NCI-H1417 treated with DMSO at 0.1 percent for 48 hours (cell line): ENCODE results near the gene DSTYK.

Experiments
- DNase-seq: peaks from one replicate; lab custom pipeline; 2025; lab: John Stamatoyannopoulos, UW

DSTYK gene

DNA sequence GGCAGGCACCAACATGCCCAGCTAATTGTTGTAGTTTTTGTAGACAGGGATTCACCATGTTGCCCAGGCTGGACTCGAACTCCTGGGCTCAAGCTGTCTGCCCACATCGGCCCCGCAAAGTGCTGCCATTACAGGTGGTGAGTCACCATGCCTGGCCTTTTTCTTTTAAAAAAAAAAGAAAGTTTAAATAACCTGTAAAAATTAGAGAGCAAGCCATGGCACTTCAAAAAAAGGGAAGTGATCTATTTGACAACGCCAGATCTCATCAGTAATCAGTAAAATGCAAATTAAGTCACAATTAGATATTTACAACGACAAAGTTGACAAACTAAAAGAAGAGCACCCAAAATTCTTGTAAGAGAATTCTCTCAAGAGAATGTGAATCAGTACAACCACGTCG, 86.8 kb downstream of the DSTYK start:
- no peak for DNase-seq

DNA sequence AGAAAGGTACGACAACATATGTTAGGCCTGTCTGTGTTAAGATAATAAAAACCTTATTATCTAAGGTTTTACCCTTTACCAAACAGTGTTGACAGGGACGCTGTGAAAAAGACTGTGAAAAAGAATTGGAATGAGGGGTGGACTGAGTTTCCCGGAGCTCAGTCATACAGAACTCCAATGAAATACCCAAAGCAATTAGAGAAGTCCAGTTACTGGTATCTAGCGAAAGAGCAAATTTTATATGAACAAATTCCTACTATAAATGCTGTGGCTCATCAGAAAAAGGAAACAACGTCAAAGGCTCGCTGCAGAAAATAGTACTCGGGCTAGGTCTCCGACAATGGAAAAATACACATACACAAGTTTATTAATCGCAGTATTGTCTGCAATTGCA, 89.0 kb downstream of the DSTYK start:
- no peak for DNase-seq

DNA sequence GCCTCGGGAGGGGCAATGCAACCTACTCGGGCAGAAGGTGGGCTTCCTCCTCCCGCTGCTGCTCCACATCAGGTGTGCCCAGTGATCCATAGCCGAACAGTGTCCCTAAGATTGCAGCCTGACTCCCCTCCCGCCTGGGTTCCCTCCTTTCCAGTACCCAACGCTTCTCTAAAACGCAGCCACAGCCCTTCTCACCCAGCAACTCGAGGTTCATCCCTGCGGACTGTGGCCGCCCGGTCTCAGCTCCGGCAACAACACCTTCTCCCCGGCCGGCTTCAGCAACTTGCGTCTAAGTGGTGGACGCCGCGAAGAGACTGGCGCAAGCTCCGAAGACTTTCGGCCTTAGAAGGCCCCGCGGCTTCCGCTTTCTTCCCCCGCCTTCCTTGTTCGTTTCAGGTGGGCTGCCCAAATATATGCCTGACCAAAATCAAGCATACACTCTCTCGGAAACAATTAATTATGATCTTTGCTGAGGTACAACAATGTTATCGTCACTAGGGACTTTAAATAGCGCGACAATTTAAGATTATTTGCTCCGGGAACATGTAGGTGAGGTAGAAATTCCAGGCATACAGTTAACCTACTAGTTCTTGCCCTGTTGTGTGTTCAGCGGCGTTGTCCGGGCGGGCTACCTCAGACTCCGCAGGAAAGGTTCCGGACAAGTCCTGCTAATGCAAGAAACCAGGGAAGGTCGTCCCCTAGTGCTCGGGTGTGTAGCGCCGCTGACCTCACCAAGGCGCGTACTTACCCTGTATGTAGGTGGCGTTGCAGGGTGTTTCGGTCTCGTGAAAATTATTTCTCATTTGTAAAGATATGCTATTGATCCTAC, 89.6 kb downstream of the DSTYK start, which contains the start of gene RBBP5:
RBBP5 (minus strand) TSS at position 319 of the 829 bp plus-strand sequence; CDS start at position 214, 105 bp downstream.
- DNase-seq, result peak; percentile 96

DNA sequence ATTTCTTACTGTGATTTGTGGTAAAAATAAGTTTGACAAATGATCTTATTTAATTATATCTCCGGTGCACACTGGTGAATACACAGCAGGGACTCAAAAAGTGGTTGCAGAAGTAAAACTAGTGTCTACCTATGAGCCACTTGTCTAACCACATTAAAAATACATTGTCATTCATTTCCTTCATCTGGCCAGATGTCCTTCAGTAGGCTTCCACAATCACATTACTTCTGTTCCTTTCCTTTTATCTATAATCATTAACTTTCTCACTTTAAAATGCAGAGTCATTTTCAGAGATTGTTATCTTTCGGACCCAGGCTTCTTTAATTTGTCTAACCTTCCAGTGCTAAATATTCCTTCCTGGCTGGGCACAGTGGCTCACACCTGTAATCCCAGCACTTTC, 92.8 kb downstream of the DSTYK start:
- DNase-seq, result no peak

DNA sequence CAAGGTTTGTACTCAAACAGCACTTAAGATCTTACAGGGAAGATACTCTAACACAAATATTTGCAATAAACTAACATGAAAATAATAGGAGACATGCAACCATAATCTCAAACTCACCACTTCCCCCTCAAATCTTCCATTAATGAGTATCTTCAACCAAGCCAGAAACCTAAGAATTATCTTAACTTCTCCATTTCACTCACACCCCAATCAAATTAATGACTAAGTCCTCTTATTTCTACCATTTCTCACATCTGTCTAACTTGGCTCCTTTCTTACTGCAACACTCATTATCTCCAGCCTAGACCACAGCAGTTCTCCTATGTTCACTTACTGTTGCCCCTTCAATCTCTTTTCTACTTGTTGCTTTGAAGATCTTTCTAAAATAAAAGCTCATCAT, 100.1 kb downstream of the DSTYK start:
- DNase-seq, result no peak

DNA sequence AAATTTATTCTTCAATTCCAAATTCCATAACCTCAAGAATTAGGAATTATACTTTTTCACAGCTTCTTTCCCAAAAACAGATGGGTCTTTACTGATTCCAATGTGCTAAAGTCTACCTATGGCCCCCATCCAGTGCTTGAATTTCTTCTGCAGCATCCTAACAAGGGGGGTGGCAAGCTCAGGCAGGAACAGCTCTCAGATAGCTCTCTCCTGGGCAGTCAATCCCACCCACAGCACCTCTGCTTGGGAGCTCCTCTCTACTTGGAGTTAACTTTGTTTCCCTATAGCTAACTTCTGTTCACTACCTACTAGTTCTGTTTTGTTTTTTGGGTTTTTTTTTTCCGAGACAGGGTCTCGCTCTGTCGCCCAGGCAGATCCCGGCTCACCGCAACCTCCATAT, 101.8 kb downstream of the DSTYK start:
- no peak for DNase-seq

DNA sequence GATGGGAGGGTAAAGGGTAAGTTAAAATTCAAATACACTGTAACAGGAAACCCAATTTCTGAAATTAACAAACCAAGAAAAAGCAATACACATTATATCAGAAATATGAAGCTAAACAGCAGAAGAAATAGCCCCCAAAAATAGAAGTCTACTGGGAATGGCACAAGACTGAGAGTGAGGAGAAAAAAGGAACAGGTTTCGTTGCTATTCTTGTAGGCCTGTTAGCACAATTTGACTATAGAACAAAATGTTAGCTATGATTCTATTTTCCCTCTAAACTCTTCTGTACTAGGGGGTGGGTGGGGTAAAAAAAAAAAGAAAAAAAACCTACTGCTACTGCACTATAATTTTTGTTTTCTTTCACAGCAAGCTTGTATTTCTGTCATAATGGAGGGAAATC, 102.2 kb downstream of the DSTYK start:
- no peak for DNase-seq

DNA sequence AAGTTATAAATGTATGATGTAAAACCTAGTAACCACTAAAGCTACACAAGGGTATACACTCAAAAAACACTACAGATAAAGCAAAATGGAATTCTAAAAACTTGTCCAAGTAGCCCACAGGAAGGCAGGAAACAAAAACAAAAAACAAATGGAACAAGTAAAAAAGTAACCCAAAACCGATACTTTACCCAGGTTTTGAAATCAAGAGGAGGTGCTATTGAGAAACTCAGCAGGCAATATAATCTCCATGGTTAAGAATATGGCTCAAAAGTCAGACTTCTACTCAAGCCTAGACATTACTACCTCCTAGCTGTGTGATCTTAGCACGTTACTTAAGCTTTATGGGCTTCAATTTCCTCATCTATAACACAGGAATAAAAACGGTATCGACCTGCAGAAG, 103.0 kb downstream of the DSTYK start:
- no peak for DNase-seq

DNA sequence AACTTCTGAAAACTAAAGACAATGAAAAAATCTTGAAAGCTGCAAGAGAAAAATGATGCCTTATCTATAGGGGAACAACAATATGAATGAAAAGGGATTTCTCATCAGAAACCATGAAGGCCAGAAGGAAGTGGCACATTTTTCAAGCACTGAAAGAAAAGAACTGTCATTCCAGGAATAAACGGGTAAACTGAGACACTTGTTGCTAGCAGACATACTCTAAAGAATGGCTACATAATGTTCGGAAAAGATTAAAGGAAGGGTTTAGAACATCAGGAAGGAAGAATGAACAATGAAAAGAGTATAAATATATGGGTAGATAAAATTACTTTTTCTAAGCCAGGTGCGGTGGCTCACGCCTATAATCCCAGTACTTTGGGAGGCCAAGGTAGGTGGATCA, 104.2 kb downstream of the DSTYK start:
- DNase-seq, result no peak

DNA sequence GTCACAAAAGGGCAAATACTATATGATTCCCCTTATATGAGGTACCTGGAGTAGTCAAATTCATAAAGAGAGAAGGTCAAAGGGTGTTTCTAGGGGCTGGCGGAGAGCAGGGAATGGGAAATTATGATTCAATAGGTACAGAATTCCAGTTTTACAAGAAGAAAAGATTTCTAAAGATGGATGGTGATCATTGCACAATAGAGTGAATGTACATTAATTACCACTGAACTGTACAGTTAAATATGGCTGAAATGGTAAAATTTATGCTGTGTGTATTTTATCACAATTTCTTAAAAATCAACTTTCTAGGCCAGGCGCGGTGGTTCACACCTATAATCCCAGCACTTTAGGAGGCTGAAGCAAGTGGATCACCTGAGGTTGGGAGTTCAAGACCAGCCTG, 109.1 kb downstream of the DSTYK start:
- no peak for DNase-seq

DNA sequence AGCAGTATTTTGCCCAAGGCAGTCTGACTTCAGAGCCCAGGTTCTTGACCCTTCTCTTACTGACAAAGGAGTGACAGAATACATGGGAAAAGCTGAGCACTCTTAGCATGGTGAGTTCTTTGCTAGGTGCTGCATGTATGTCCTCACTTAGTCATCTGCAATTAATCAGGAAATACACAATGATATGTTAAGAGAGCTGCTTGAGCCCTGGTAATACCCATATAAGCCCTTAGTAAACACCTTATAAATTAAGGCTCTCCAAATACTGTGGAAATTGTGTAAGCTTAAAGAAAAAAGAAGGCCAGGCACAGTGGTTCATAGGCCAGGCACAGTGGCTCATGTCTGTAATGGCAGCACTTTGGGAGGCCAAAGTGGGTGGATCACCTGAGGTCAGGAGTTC, 113.3 kb downstream of the DSTYK start:
- no peak for DNase-seq

DNA sequence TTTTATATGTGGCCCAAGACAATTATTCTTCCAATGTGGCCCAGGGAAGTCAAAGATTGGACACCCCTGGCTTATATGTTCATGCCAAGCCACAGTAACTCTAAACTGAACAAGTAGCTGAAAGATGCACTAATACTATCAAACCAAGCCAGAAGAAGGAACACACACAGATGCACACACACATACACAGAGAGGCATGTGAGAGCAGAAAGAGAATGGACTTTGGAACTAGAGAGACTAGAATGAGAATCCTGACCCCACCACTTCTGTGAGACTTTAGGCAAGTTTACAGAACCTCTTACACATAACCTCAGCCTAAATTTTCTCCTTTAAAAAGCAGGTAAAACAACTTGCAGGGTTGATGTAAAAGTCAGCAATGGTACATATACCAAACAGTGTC, 116.1 kb downstream of the DSTYK start:
- no peak for DNase-seq
